T follicular helper cell (primary cell): ENCODE data around the gene ATRN.

Experiments
- DNase-seq: peaks from one replicate; pipeline ENCODE4 v3.0.0-alpha.2; 2020; ENCODE audit warnings: low read depth

Gene ATRN

DNA sequence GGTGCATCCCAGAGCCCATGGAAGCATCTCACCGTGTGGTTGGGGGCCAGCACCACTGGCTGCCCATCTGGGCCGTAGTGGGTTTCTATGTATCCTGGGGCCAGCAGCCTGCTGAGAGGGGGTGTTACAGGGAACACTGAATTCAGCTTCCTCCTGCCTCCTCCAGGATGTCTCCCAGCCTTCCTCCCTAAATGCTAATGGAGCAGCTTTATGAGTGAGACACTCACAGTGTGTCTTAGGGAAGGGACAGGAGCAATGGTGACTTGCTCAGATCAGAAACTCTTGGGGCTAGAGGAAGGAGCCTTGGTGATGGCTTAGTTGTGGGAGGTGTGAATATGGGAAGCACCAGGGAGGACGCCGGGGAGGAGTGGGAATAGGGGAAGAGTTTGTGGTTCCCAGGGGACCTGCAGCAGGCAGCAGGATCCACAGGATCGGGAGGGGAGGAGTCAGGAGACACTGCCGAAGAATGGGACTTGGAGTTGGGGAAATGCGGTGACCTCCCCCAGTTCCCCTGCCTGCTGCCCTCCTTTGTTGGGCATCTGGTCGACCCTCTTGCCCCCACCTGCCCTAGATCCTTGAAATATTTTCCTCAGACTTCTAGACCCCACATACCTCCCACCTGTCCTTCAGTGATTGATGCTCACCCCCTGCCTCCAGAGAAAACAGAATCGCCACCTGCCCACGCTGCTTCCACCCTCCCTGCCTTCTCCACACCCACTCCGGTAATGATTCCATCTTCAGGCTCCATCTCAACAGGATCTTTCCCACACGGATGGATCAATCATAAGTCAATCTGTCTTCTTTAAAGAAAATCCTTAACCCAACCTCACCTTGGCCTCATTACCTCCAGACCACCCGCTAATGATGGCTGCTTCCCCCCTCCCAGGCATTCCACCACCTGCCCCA lies 204.4 kb downstream of the ATRN start:
- DNase-seq: no peak

- DNase-seq: no peak
These were observed 206.9 kb downstream of the ATRN start for GRCh38 chr20:3677733-3678132.

DNA sequence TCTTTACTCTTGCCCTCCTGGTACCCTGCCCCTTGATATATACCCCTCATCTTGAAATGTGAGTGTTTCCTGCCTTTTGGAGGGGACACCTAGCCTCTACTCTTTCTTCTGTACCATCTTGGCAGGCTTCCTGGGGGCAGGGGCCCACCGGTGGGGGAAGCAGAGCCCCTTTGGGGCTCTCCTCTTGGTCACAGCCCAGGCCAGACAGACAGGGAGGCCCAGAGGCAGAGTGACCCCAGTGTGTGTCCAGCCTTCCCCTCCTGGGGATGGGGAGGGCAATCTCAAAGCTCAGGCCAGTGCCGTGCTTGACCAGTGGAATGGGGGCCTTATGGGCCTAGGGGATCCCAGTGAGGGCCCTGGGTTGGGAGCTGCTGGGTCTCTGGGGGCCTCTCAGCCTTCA lies 207.4 kb downstream of the ATRN start:
- no peak for DNase-seq

- no peak for DNase-seq
These were observed 208.3 kb downstream of the ATRN start for GRCh38 chr20:3678856-3679720.

DNA sequence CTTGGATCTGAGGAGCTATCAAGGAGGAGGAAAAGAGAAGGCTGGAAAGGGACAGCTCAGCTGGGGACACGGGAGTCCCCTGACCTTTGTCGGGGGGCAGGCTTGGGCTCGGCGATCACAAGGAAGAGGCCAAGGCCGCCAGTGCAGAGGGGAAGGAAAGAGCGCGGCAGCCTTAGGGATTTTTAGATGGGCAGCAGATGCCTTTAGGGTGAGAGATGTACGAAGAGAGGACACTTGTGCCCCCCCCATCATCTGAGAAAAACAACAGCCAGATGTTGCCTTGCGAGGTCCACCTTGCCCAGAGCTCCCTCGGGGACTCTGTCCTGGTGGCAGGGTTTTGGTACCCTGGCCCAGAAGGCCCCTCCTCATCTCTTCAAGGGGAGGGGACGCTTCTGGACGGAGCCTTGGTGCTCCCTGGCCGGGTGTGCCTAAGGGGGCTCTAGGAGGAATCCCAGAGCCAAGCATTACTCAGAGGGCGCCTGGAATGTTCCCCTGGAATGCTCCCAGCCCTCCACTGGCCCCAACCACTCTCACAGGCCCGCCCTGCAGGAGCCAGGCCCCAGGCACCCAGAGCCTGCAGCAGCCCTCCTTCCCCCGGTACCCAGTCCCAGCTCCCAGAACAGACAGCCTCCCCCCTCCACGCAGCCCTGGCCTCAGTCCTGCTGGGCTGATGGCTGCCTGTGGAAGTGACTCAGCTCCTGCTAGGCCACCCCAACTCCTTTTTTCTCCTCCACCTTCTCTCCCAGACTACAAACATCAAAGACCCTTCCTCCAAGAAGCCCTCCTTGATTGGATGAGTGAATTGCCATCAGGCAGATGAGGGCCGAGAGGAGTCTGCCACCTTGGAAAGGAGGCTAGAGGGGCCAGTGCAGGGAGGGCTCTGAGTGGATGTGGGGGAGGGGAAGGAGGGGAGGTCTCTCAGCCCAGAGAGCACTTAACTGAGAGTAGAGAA lies 209.2 kb downstream of the ATRN start:
- DNase-seq: no peak

- no peak for DNase-seq
These were observed 210.0 kb downstream of the ATRN start for GRCh38 chr20:3680701-3681351.

DNA sequence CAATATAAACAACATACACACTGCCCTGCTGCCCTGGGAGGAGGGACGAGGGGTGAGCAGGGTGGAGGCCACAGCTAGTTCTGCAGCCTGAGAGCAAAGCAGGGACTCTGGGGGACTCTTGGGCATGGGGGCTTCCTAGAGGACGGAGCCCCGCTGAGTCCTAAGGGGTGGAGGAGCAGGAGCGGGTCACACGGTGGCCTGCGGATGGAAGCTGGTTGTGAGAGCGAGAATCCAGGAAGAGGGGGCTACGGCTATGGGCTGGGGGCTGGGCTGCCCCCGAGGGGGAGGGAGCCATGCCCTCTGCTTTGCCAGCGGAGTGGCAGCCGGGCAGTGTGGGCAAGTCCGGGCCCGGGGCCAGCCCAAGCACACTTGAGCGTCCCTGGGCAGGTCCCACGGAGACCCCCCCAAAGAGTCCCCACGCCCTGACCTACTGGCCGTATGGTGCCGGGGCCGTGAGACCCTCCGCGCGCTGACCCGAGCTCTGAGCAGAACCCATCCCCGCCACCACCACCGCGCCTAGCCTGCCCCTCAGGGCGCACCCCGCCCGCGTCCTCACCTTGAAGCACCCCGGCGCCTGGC lies 210.6 kb downstream of the ATRN start:
- no peak for DNase-seq

- DNase-seq: no peak
These were observed 211.3 kb downstream of the ATRN start, which contains the start of gene ADAM33 for GRCh38 chr20:3681931-3682781. TSS of gene ADAM33 (minus strand) at chr20:3682010. CDS start at chr20:3682004, 6 bp downstream.

- DNase-seq: no peak
These were observed 214.5 kb downstream of the ATRN start for GRCh38 chr20:3685341-3685740.

- no peak for DNase-seq
These were observed 215.6 kb downstream of the ATRN start for GRCh38 chr20:3686421-3686820.

GRCh38 chr20:3686867-3687321 lies 216.1 kb downstream of the ATRN start:
- DNase-seq: no peak

DNA sequence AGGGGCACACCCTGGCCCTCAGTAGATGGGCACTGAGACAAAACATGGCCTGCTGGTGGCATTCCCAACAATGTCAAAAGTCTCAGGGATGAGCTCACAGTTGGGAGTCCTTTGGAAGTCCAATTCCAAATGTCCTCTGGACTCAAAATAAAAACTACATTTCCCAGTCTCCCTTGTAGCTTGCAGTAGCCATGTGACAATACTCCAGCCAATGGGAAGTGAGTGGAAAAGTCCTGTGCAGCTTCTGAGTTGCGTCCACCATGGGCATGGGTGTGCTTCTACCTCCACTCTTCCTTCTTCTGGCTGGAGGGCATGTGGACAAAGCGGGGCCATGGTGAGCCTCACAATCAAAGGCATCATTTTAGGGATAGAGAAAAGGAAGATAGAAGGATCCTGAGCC lies 216.8 kb downstream of the ATRN start:
- DNase-seq: no peak

DNA sequence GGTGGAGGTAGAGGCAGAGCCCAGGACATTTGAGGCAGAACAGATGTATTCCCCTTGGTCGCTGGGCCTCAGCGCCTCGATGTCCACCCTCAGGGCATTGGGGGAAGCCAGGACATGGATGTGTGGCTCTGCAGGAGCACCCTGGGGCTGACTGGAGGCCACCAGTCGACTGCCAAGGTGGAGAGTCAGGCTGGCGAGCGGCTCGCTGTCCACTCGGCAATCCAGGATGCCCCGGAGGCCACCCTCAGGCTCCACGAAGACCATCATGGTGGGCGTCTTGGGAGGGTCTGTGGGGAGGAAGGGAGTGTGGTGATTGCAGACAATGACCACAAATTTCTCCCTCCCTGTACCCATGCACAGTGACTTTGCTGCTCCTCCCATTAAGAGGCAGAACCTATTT lies 219.2 kb downstream of the ATRN start:
- DNase-seq: no peak

DNA sequence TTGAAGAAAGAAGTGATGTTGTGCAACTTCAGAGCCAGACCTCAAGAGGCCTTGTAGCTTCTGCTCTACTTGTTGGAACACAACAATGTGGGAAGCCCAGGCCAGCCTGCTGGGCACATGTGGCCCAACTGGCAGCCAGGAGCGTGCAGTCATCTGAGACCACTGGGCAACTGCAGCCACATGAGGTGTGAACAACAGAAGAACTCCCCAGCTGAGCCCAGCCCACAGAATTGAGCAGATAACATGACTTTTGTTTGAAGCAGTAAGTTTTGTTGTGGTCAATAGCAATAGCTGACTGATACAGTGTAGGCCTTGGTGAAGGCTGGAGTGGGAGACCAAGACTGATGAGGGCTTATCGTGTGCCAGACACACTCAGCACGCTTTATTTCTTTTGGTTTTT lies 219.6 kb downstream of the ATRN start:
- DNase-seq: no peak

DNA sequence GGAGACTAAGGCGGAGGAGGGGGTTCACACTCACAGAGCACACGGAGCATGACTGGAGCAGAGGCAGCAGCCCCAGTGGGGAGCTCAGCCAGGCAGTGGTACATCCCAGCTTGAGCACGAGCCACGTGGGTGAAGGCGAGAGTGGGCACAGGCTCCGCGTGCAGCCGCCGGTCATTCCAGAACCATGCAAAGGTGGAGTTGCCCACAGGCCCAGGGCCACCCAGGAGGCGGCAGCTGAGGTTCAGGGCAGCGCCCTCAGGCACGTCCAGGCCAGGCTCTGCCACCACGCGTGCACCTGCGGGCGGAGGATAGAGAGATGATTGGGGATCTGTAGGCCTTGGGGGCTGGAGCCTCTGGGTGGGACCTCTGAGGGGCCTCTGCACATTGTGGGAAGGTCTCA lies 220.5 kb downstream of the ATRN start:
- no peak for DNase-seq

DNA sequence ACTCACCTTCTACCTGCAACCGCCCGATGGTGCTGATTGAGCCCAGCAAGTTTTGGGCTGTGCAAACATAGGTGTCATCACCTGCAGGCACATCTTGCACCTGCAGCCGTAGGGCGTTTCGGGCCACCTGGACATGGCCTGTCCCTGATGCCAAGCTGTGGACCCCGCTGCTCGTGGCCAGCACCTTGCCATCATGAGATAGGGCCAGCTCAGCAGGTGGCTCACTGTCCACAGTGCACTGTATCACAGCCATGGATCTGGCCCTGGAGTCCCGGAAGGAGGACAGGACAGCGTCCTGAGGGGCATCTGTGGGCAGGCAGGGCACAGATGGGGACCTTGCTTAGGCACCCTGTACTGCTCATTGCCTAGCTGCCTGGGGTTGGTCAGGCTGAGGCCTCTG lies 221.1 kb downstream of the ATRN start:
- no peak for DNase-seq

GRCh38 chr20:3692706-3693294 lies 222.0 kb downstream of the ATRN start:
- DNase-seq: no peak

DNA sequence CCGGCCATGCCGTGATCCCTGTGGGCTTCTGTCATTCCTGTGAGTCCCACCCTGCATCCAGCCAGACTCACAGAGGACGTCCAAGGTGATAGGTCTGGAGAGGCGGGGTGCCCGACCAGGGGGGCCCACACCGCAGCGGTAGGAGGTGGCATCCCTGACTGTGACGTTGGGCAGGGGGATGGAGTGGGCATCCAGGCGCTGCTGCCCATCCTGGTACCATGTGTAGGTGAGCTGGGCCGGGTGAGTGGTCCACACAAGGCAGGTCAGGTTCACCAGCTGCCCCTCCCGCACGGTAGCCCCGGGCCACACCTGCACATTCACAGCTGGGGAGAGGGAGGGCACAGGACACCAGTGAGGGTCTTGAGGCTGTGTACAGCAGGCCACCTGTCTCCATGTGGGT lies 222.6 kb downstream of the ATRN start:
- DNase-seq: no peak

DNA sequence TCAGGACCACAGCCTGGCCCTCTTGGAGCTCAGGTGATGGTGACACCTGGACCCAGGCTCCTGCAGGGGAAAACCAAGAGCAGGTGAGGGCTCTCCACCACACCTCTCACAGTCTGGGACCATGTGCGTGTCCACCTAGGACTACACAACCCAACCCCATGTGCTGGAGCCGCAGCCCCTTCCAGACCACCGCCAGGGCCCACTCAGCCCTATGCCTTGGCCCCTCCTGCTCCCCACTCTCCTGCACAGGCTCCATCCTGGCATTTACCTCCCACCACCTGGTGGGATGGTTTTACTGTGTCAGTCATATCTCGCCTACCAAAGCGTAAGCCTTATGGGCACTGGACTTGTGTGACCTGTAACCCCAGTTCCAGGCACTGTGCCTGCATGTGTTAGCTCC lies 224.0 kb downstream of the ATRN start:
- no peak for DNase-seq
